Measurements from ENCODE around the gene NIPSNAP3A. TPM values are rescaled to one million over a fixed set of nuclear protein-coding genes. Genes with fewer than 3 reads are reported as not detected.
A peak's percentile ranks its signal among the peaks of the same experiment; 100 is the strongest.

The NIPSNAP3A gene
- total RNA-seq, 4 donors from 2014 or later, result 19.0 to 33.3 (median 29.7) TPM

DNA sequence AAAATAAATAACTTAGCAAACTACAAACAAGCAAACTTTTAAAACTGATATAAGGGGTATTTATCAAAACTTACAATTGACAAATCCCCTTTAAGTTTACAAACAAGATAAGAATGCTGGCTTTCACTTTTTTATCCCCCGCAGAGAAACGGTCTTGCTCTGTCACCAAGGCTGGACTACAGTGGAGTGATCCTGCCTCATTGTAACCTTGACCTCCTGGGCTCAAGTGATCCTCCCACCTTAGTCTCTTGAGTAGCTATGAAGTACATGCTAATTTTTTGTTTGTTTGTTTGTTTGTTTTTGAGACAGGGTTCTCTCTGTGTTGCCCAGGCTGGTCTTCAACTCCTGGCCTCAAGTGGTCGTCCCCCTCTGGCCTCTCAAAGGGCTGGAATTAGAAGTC lies 9.0 kb upstream of the NIPSNAP3A start:
- H3K27me3 ChIP-seq, result no peaks in the 10 kb centered on the region
- H3K4me1 ChIP-seq, result no peaks in the 10 kb centered on the region
- no peak overlapping the region for H3K27ac ChIP-seq (replicated peaks in 1 of 4)
- WGBS, result 67% methylated on average over 3 of the region's 3 CpGs
- intact Hi-C loops (cut with DNase I), result no loop called here
- H3K9me3 ChIP-seq, result no peaks in the 10 kb centered on the region
- DNase-seq (ENCODE audit: extremely low spot score), result no peak
- TF ChIP-seq POLR2AphosphoS5 (IDR thresholded peaks at IDR 0.05) (no peak), EP300 (IDR thresholded peaks at IDR 0.05) (no peak), POLR2A (IDR thresholded peaks at IDR 0.05; ENCODE audit: low read depth) (no peak)
- TF ChIP-seq, protein P1, sequence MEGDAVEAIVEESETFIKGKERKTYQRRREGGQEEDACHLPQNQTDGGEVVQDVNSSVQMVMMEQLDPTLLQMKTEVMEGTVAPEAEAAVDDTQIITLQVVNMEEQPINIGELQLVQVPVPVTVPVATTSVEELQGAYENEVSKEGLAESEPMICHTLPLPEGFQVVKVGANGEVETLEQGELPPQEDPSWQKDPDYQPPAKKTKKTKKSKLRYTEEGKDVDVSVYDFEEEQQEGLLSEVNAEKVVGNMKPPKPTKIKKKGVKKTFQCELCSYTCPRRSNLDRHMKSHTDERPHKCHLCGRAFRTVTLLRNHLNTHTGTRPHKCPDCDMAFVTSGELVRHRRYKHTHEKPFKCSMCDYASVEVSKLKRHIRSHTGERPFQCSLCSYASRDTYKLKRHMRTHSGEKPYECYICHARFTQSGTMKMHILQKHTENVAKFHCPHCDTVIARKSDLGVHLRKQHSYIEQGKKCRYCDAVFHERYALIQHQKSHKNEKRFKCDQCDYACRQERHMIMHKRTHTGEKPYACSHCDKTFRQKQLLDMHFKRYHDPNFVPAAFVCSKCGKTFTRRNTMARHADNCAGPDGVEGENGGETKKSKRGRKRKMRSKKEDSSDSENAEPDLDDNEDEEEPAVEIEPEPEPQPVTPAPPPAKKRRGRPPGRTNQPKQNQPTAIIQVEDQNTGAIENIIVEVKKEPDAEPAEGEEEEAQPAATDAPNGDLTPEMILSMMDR (IDR thresholded peaks at IDR 0.05), result no peak
- H3K36me3 ChIP-seq, result no peaks in the 10 kb centered on the region
- no peak overlapping the region for H3K4me3 ChIP-seq

- Histone ChIP-seq H3K4me3 (no peak overlapping the region), H3K4me1 (no peaks in the 10 kb centered on the region), H3K27ac (replicated peaks in 1 of 4) (no peak overlapping the region), H3K36me3 (no peaks in the 10 kb centered on the region), H3K27me3 (no peaks in the 10 kb centered on the region), H3K9me3 (no peaks in the 10 kb centered on the region)
- TF ChIP-seq EP300 (IDR thresholded peaks at IDR 0.05) (no peak), POLR2AphosphoS5 (IDR thresholded peaks at IDR 0.05) (no peak), POLR2A (IDR thresholded peaks at IDR 0.05; ENCODE audit: low read depth) (no peak)
- TF ChIP-seq, protein P1 (IDR thresholded peaks at IDR 0.05), result no peak
- intact Hi-C loops (cut with DNase I), result loop anchor here (5.0 to 10.0 kb wide), 2 partner anchors 353 to 646 kb away; partner anchors contain the start of gene SMC2
- 45% methylated on average over 1 of the region's 1 CpG for WGBS
- DNase-seq (ENCODE audit: extremely low spot score), result no peak
Measured at GRCh38 chr9:104740621-104741020, 6.9 kb upstream of the NIPSNAP3A start.

GRCh38 chr9:104743376-104743985 lies 4.0 kb upstream of the NIPSNAP3A start:
- no peak overlapping the region for H3K27ac ChIP-seq (replicated peaks in 1 of 4)
- H3K27me3 ChIP-seq, result no peaks in the 10 kb centered on the region
- no peak overlapping the region for H3K4me3 ChIP-seq
- WGBS, result 24% methylated on average over 7 of the region's 7 CpGs
- no peaks in the 10 kb centered on the region for H3K36me3 ChIP-seq
- no peaks in the 10 kb centered on the region for H3K9me3 ChIP-seq
- DNase-seq (ENCODE audit: extremely low spot score), result no peak
- peaks cover 1 to 12% (median 7%) of the 10 kb centered on the region in 4 donors for H3K4me1 ChIP-seq
- intact Hi-C loops (cut with DNase I), result loop anchor here (5.0 to 10.0 kb wide), 2 partner anchors 356 to 649 kb away; partner anchors contain the start of gene SMC2
- TF ChIP-seq, protein P1 (IDR thresholded peaks at IDR 0.05), result peak; percentile 60 to 70 (median 67)
- TF ChIP-seq EP300 (IDR thresholded peaks at IDR 0.05), result no peak

DNA sequence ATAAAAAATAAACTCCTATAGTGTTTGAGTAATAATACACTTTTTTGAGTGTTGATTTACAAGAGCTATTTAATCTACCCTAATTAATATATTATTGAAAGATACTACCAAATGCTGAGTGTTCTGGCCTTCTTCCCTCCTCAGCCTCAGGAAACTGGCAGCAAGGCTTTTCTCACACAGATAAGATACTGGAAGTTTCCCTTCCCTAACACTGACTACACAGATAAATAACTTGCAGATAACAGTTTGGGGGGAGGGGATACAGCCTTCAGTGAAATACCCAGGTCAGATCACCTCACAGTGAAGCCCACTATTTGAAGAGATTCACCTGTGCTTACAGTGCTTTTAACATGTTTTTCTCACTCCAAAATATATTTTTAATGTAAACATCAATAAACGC lies 1.6 kb upstream of the NIPSNAP3A start:
- no peak overlapping the region for H3K27ac ChIP-seq (replicated peaks in 1 of 4)
- no peak overlapping the region for H3K4me3 ChIP-seq
- 80% methylated on average over 1 of the region's 1 CpG for WGBS
- no peaks in the 10 kb centered on the region for H3K9me3 ChIP-seq
- intact Hi-C loops (cut with DNase I), result loop anchor here (10.0 kb wide), 1 partner anchor 651 kb away; the partner anchor contains the start of gene SMC2
- DNase-seq (ENCODE audit: extremely low spot score), result no peak
- peaks cover 11 to 23% (median 19%) of the 10 kb centered on the region in 4 donors for H3K4me1 ChIP-seq
- H3K36me3 ChIP-seq, result no peaks in the 10 kb centered on the region
- no peak for TF ChIP-seq POLR2AphosphoS5 (IDR thresholded peaks at IDR 0.05)
- no peak for TF ChIP-seq EP300 (IDR thresholded peaks at IDR 0.05)
- TF ChIP-seq, protein P1 (IDR thresholded peaks at IDR 0.05), result no peak
- TF ChIP-seq POLR2A (IDR thresholded peaks at IDR 0.05; ENCODE audit: low read depth), result no peak
- H3K27me3 ChIP-seq, result no peaks in the 10 kb centered on the region

Data from esophagus muscularis mucosa (tissue), 4 donors.